ENCODE data around the gene IMPDH2. TPM values are rescaled to one million over a fixed set of nuclear protein-coding genes. Genes with fewer than 3 reads are reported as not detected.

Gene IMPDH2
- 218 and 219 TPM in 2 replicates for total RNA-seq (2014; rRNA removed; shearing (Covaris generic))

DNA sequence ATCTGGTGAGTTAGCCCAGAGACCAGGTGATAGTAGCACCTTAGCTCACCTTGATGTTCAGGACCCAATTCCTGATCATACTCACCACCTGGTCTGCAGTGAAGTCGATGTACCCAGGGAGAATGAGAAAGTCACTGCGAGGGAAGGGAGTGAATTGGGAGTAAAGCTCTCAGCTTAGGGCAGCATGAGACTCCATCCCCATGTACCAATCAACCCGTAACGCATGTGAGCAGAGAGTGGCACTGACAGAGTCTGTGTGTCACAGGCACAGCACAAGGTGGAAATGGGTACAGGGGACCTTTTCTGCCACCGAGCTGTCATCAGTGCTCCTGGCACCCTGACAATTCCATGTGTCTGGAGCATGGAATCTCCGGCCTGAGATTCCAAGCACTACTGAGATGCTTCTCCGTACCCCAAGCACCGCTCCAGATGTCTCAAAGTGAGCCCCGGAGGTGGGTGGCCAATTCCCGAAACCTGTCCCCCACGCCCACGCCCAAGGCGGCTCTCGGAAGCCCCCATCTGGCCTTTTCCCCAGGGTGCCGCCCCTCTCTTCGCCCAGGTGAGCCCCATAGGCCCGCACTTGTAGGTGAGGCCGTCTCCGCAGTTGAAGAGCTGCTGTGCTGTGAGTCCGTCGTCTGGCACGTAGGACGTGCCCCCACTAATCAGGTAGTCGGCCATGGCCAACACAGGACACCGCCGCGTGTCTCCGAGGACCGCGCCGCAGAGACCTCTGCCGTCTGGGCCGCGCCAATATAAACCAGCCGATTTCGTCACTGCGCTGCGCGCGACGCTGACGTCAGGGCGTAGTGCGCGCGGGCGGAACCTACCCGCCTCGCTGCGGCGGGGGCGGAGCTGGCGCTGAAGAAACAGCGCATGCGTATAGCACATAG, at the start of gene IMPDH2:
IMPDH2 (minus strand) TSS at position 726 of the 890 bp plus-strand sequence; CDS start at position 678, 48 bp downstream.
- peak; percentile 82 for DNase-seq (ENCODE audit: low spot score)

- DNase-seq (ENCODE audit: low spot score) = no peak
These were observed 47.4 kb upstream of the IMPDH2 start for GRCh38 chr3:49076646-49077045.

GRCh38 chr3:49076116-49076515, 46.9 kb upstream of the IMPDH2 start:
- no peak for DNase-seq (ENCODE audit: low spot score)

GRCh38 chr3:49058011-49058410, 28.8 kb upstream of the IMPDH2 start:
- no peak for DNase-seq (ENCODE audit: low spot score)

- DNase-seq (ENCODE audit: low spot score) = no peak
These were observed 28.1 kb upstream of the IMPDH2 start for GRCh38 chr3:49057268-49057667.

GRCh38 chr3:49054344-49054862, 25.2 kb upstream of the IMPDH2 start:
- DNase-seq (ENCODE audit: low spot score) = no peak

- no peak for DNase-seq (ENCODE audit: low spot score)
These were observed 24.3 kb upstream of the IMPDH2 start for GRCh38 chr3:49053543-49053942.

DNA sequence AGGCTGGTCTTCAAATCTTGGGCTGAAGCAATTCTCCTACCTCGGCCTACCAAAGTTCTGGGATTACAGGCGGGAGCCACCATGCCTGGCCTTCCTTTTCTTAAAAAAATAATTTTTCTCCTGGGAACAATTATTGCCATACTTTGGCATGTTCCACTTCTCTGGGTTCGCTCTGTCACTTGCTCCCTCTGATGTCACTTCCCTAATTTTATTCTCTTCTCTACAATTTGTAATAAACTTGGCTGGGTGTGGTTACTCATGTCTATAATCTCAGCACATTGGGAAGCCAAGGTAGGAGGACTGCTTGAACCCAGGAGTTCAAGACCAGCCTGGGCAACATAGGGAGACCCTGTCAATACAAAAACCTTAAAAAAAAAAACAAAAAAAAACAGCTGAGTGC, 6.1 kb upstream of the IMPDH2 start:
- DNase-seq (ENCODE audit: low spot score) = no peak

GRCh38 chr3:49034650-49035049, 5.5 kb upstream of the IMPDH2 start:
- DNase-seq (ENCODE audit: low spot score) = no peak

- DNase-seq (ENCODE audit: low spot score) = peak; percentile 53
These were observed 3.6 kb upstream of the IMPDH2 start for GRCh38 chr3:49032646-49033304.

GRCh38 chr3:49030321-49030720, 1.1 kb upstream of the IMPDH2 start:
- DNase-seq (ENCODE audit: low spot score) = no peak

- DNase-seq (ENCODE audit: low spot score) = no peak
These were observed 326 bp upstream of the IMPDH2 start for GRCh38 chr3:49029563-49029884.

DNA sequence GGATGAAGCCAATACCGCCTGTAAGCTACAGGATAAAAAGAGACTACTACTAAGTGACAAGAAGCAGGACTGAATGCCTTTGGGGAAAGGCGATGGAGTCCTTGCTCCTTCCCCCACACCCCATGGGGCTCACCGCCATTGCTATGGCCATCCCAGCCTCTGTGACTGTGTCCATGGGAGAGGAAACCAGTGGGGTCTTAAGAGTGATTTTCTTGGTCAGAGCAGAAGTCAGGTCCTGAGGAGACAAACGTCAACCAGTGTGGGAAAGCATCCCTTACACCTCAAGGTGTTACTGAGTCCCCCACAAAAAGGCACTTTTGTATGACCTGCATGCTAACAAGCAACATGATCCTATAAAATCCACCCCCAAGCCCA, 913 bp downstream of the IMPDH2 start:
- no peak for DNase-seq (ENCODE audit: low spot score)

- DNase-seq (ENCODE audit: low spot score) = no peak
These were observed 1.6 kb downstream of the IMPDH2 start for GRCh38 chr3:49027634-49028033.

DNA sequence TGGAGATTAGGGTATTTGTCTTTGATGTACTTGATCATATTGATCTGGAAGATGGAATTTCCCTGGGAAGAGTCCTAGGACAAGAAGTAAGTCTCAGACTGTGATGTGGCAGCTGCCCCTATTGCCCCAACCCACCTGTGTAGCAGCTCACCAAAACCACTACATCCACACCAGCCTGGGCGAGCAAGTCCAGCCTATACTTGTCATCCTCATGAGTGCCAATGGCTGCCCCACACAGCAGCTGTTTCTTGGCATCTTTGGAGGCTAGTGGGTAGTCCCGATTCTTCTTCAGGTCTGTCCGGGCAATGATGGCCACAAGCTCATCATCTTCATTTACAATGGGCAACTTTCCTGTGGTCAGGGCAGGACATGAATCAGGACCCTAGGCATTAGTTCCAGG, 2.7 kb downstream of the IMPDH2 start:
- DNase-seq (ENCODE audit: low spot score) = no peak

GRCh38 chr3:49025793-49026520, 3.2 kb downstream of the IMPDH2 start:
- no peak for DNase-seq (ENCODE audit: low spot score)

DNA sequence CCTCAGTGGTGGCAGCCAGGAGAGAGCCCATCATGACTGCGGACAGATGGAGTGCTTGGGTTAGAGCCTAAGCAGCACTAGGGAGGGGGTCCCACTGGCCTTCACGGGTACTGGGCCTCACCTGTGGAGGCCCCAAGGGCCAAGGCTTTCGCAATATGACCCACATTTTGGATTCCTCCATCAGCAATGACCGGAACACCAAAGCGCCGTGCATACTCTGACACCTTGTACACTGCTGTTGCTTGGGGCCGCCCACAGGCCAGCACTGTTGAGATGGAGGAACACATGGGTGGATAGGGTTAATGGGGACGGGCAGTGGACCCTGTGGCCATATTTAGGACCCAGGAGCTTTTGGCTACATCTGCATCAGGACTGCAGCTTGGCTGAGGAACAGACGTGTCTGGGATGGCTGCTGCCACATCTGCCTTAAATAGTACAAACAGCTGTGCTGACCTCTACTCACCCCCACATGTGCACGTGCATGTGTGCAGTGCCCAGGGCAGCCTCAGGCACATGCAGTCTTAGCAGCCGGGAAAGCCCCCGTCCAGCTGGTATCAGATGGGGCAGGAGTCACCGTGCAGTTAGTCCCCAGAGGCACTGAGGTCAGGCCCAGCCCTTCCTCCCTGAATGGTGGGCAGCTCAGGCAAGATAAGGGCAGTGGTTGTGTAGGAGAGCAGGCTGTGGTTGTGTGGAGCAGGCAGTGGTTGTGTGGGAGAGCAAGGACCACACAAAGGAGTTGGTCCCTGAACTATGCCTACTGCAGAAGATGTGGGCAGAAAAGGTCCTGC, 4.0 kb downstream of the IMPDH2 start:
- no peak for DNase-seq (ENCODE audit: low spot score)

- no peak for DNase-seq (ENCODE audit: low spot score)
These were observed 4.7 kb downstream of the IMPDH2 start for GRCh38 chr3:49024449-49024848.

DNA sequence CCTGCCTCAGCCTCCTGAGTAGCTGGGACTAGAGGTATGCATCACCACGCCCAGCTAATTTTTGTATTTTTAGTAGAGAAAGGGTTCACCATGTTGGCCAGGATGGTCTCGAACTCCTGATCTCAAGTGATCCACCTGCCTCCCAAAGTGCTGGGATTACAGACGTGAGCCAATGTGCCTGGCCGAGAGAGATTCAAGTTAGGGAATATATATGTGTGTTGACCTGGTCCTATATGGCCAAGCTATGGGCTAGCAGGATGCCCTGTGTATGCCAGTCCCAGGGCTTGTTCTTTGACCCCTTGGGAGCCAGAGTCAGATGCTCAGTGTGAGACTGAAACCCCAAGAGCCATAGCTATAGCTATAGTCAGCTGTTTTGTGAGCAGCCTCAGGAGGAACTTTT, 5.4 kb downstream of the IMPDH2 start:
- no peak for DNase-seq (ENCODE audit: low spot score)

DNA sequence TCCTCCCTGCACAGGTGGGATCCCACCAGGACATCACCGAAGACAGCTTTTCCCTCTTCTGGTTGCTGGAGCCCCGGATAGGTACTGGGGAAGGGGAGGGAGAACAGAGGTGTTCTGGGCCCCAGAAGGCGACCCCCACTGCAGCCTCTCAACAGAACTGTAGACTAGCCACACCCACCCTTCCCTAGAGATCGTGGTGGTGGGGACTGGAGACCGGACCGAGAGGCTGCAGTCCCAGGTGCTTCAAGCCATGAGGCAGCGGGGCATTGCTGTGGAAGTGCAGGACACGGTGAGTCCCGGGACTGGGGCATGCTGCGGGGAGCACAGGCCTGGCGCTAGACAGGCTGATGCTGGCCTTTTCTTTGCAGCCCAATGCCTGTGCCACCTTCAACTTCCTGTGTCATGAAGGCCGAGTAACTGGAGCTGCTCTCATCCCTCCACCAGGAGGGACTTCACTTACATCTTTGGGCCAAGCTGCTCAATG, 6.5 kb downstream of the IMPDH2 start:
- DNase-seq (ENCODE audit: low spot score) = no peak

Measured in A172 (cell line).